Measurements from ENCODE around the gene APMAP. TPM values are rescaled to one million over a fixed set of nuclear protein-coding genes. Genes with fewer than 3 reads are reported as not detected.

Gene APMAP
- total RNA-seq, 1 donor from 2014 or later: 29.7 TPM

GRCh38 chr20:25024171-25024570 is 31.6 kb upstream of the APMAP start:
- TF ChIP-seq POLR2AphosphoS5 (IDR thresholded peaks at IDR 0.05; ENCODE audit: insufficient read depth in 1 of 2, low read depth in 1 of 2) (no peak), CTCF (IDR thresholded peaks at IDR 0.05) (no peak), POLR2A (IDR thresholded peaks at IDR 0.05) (no peak)
- Histone ChIP-seq H3K27me3 (no peaks in the 10 kb centered on the region), H3K27ac (no peak overlapping the region), H3K36me3 (peaks cover 0 to 3% of the 10 kb centered on the region in 2 donors), H3K9me3 (no peaks in the 10 kb centered on the region), H3K4me3 (no peak overlapping the region), H3K4me1 (peaks cover 23% of the 10 kb centered on the region)
- intact Hi-C loops (cut with DNase I): no loop called here
- no peak for DNase-seq (ENCODE audit: extremely low spot score in 2 of 2)

- Histone ChIP-seq H3K4me3 (no peak overlapping the region), H3K36me3 (peaks cover 0 to 3% of the 10 kb centered on the region in 2 donors), H3K4me1 (peaks cover 29% of the 10 kb centered on the region), H3K27ac (no peak overlapping the region), H3K27me3 (no peaks in the 10 kb centered on the region), H3K9me3 (no peaks in the 10 kb centered on the region)
- TF ChIP-seq POLR2A (IDR thresholded peaks at IDR 0.05) (no peak), POLR2AphosphoS5 (IDR thresholded peaks at IDR 0.05; ENCODE audit: insufficient read depth in 1 of 2, low read depth in 1 of 2) (no peak), CTCF (IDR thresholded peaks at IDR 0.05) (no peak)
- DNase-seq (ENCODE audit: extremely low spot score in 2 of 2): no peak
- intact Hi-C loops (cut with DNase I): no loop called here
These were observed 30.8 kb upstream of the APMAP start for GRCh38 chr20:25023356-25023755.

GRCh38 chr20:25022680-25023079 is 30.1 kb upstream of the APMAP start:
- peaks cover 36% of the 10 kb centered on the region for H3K4me1 ChIP-seq
- no peaks in the 10 kb centered on the region for H3K9me3 ChIP-seq
- H3K27ac ChIP-seq: no peak overlapping the region
- H3K4me3 ChIP-seq: no peak overlapping the region
- H3K36me3 ChIP-seq: peaks cover 0 to 3% of the 10 kb centered on the region in 2 donors
- intact Hi-C loops (cut with DNase I): no loop called here
- TF ChIP-seq POLR2AphosphoS5 (IDR thresholded peaks at IDR 0.05; ENCODE audit: insufficient read depth in 1 of 2, low read depth in 1 of 2) (no peak), POLR2A (IDR thresholded peaks at IDR 0.05) (no peak)
- no peaks in the 10 kb centered on the region for H3K27me3 ChIP-seq
- no peak for DNase-seq (ENCODE audit: extremely low spot score in 2 of 2)

GRCh38 chr20:25021336-25021735 is 28.8 kb upstream of the APMAP start:
- peaks cover 45% of the 10 kb centered on the region for H3K4me1 ChIP-seq
- intact Hi-C loops (cut with DNase I): no loop called here
- DNase-seq (ENCODE audit: extremely low spot score in 2 of 2): no peak

GRCh38 chr20:25020901-25021301 is 28.4 kb upstream of the APMAP start:
- Histone ChIP-seq H3K9me3 (no peaks in the 10 kb centered on the region), H3K4me1 (peaks cover 45% of the 10 kb centered on the region), H3K27ac (no peak overlapping the region), H3K36me3 (peaks cover 0 to 8% of the 10 kb centered on the region in 2 donors), H3K27me3 (no peaks in the 10 kb centered on the region), H3K4me3 (no peak overlapping the region)
- no peak for DNase-seq (ENCODE audit: extremely low spot score in 2 of 2)
- TF ChIP-seq POLR2AphosphoS5 (IDR thresholded peaks at IDR 0.05; ENCODE audit: insufficient read depth in 1 of 2, low read depth in 1 of 2): no peak
- TF ChIP-seq POLR2A (IDR thresholded peaks at IDR 0.05): no peak
- no peak for TF ChIP-seq CTCF (IDR thresholded peaks at IDR 0.05)
- intact Hi-C loops (cut with DNase I): no loop called here

More at GRCh38 chr20:25021336-25021735, 28.8 kb upstream of the APMAP start:
- H3K4me3 ChIP-seq: no peak overlapping the region
- no peaks in the 10 kb centered on the region for H3K9me3 ChIP-seq
- peaks cover 0 to 6% of the 10 kb centered on the region in 2 donors for H3K36me3 ChIP-seq
- TF ChIP-seq CTCF (IDR thresholded peaks at IDR 0.05): no peak
- TF ChIP-seq POLR2AphosphoS5 (IDR thresholded peaks at IDR 0.05; ENCODE audit: insufficient read depth in 1 of 2, low read depth in 1 of 2): no peak
- no peak for TF ChIP-seq POLR2A (IDR thresholded peaks at IDR 0.05)
- no peaks in the 10 kb centered on the region for H3K27me3 ChIP-seq
- no peak overlapping the region for H3K27ac ChIP-seq
